K562 (cell line): ENCODE results near the gene MTHFR. TPM values are rescaled to one million over a fixed set of nuclear protein-coding genes. Genes with fewer than 3 reads are reported as not detected.

ENCODE experiments used
- EZH2 ChIP-seq: IDR thresholded peaks from 2 replicates; pipeline ENCODE4 v1.6.1; 2012; ENCODE audit warnings: low read depth, mild to moderate bottlenecking, inconsistent platforms, low read length, borderline replicate concordance
- HDAC1 ChIP-seq, 2 experiments: fragments of 450-650 bp; IDR thresholded peaks; 2 replicates each; pipeline ENCODE4 v1.6.1; 2016 to 2017; ENCODE audit warnings: inconsistent platforms in 1 of 2, mild to moderate bottlenecking in 1 of 2, moderate library complexity in 1 of 2
- RAD21 ChIP-seq, 2 experiments: fragments of 250-450 bp in 1 of 2; fragments of 450-650 bp in 1 of 2; sonication (Bioruptor Pico) in 1 of 2; formaldehyde crosslinking in 1 of 2; IDR thresholded peaks in 1 of 2; conservative IDR thresholded peaks in 1 of 2; 2 replicates each; pipeline versions ENCODE4 v1.4.0 to v1.8.0; 2020 to 2022; ENCODE audit warnings: mild to moderate bottlenecking in 2 of 2, moderate library complexity in 1 of 2
- TCF3 ChIP-seq: sonication (generic); formaldehyde crosslinking; IDR thresholded peaks from 2 replicates; pipeline ENCODE4 v1.4.0; 2020; ENCODE audit warnings: mild to moderate bottlenecking, missing genetic modification reagents
- TEAD4 ChIP-seq, 2 experiments: sonication (generic) in 1 of 2; formaldehyde crosslinking in 1 of 2; IDR thresholded peaks; 2 replicates each; pipeline versions ENCODE4 v1.6.1 to v1.8.0; 2012 to 2022; ENCODE audit warnings: borderline replicate concordance in 1 of 2, inconsistent platforms in 1 of 2, low read length in 1 of 2, mild to moderate bottlenecking in 1 of 2, missing genetic modification reagents in 1 of 2
- YY1 ChIP-seq, 3 experiments: IDR thresholded peaks; 2 replicates each; pipeline ENCODE4 v1.6.1; 2011; ENCODE audit warnings: low read length in 2 of 3, mild to moderate bottlenecking in 2 of 3, moderate library complexity in 2 of 3, borderline replicate concordance in 1 of 3, control low read depth in 1 of 3, low read depth in 1 of 3; ENCODE audit not compliant: insufficient read depth in 3 of 3, insufficient replicate concordance in 2 of 3, control insufficient read depth in 1 of 3, insufficient read length in 1 of 3; ENCODE audit errors: extremely low read depth in 1 of 3
- ZNF121 ChIP-seq: sonication (generic); formaldehyde crosslinking; conservative IDR thresholded peaks from 2 replicates; pipeline ENCODE4 v1.8.0; 2022; ENCODE audit warnings: missing genetic modification reagents
- ZNF764 ChIP-seq: fragments of 250-450 bp; sonication (Bioruptor Pico); IDR thresholded peaks from 2 replicates; pipeline ENCODE4 v1.4.0; 2020; ENCODE audit warnings: low read depth, mild to moderate bottlenecking, moderate library complexity
- polyA plus RNA-seq, 8 experiments: library from polyadenylated mRNA; depleted of rRNA in 4 of 8; stranded (reverse) in 5 of 8; unstranded in 3 of 8; fragments of >200 nt; fragmentation: Nextera tagmentation in 2 of 8; fragmentation: Illumina TruSeq in 1 of 8; extraction: Ambion mirVana in 2 of 8; extraction: Trizol in 1 of 8; gene quantifications; 2 replicates each; pipeline versions ENCODE4 v1.2.1 to v1.2.3, GENCODE V29; 2011 to 2014; ENCODE audit warnings: inconsistent platforms in 1 of 8, missing spikeins in 1 of 8
- total RNA-seq, 7 experiments: library from RNA; depleted of rRNA in 6 of 7; stranded (reverse); fragments of >200 nt in 6 of 7; fragmentation: Illumina TruSeq in 2 of 7; extraction: Trizol in 2 of 7; gene quantifications; 2 replicates each; pipeline versions ENCODE4 v1.2.1 to v1.2.3, GENCODE V29; 2011 to 2021; ENCODE audit warnings: low replicate concordance in 1 of 7
- TF ChIP-seq, protein P1 (sequence below): IDR thresholded peaks from 2 replicates; pipeline ENCODE4 v1.6.1; 2012; ENCODE audit warnings: low read depth, low read length, improper control_type of control experiment, borderline replicate concordance
- TF ChIP-seq, protein P2 (sequence below): fragments of 450-650 bp; formaldehyde crosslinking; IDR thresholded peaks from 2 replicates; pipeline ENCODE4 v1.4.0; 2022; ENCODE audit warnings: mild to moderate bottlenecking, moderate library complexity
- TF ChIP-seq, protein P3 (sequence below), 2 experiments: fragments of 150-350 bp in 1 of 2; IDR thresholded peaks; 2 replicates each; pipeline ENCODE4 v1.6.1; 2012 to 2016; ENCODE audit warnings: low read depth in 2 of 2, low read length in 2 of 2, mild to moderate bottlenecking in 1 of 2, moderate library complexity in 1 of 2
- TF ChIP-seq, protein P4 (sequence below): IDR thresholded peaks from 2 replicates; pipeline ENCODE4 v1.6.1; 2011; ENCODE audit not compliant: insufficient read length; ENCODE audit errors: extremely low read depth
- TF ChIP-seq, protein P5 (sequence below): fragments of 250-450 bp; sonication (Bioruptor Pico); IDR thresholded peaks from 2 replicates; pipeline ENCODE4 v1.8.0; 2022; ENCODE audit warnings: moderate library complexity, mild to moderate bottlenecking, inconsistent platforms
- TF ChIP-seq, protein P6 (sequence below): fragments of 450-650 bp; conservative IDR thresholded peaks from 2 replicates; pipeline ENCODE4 v1.6.1; 2016; ENCODE audit warnings: missing genetic modification characterization, low read depth, mild to moderate bottlenecking, missing compliant biosample characterization, moderate library complexity

MTHFR gene
- total and polyA plus RNA-seq, 9 of the 15 experiments (the other 6 are each of a cell fraction or from before 2014, with no cell fraction given), result 5.0 to 104 (median 62.6) TPM

DNA sequence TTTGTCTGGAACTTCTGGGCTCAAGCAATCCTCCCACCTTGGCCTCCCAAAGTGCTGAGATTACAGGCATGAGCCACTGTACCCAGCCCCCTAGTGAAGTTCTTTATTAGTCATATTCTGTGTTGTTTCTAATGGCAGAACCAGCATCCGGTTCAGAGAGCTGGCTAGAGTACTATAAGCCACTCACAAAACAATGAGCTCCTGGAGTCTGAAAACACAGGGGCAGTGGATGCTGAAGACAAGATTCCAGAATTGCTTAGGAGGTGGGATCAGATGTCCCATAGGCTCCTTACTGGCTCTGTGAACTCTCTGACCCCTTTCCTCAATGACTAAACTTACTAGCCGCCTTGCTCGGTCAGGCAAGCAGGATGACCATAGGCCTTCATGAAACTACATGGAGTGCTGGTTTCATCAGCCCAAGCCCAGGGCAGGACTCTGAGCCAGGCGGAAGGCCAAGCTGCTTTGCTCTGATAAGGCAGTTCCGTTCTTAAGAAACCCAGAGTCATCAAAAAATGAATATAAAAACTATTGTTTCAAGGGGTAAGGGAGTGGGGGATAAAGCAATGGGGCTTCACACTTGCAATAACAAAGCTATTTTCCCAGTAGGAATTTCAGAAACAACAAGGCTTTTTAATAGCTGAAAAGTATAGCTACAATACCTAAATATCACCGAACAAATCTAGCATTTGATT, 8.1 kb downstream of the MTHFR start (continued):
- TF ChIP-seq, protein P1, sequence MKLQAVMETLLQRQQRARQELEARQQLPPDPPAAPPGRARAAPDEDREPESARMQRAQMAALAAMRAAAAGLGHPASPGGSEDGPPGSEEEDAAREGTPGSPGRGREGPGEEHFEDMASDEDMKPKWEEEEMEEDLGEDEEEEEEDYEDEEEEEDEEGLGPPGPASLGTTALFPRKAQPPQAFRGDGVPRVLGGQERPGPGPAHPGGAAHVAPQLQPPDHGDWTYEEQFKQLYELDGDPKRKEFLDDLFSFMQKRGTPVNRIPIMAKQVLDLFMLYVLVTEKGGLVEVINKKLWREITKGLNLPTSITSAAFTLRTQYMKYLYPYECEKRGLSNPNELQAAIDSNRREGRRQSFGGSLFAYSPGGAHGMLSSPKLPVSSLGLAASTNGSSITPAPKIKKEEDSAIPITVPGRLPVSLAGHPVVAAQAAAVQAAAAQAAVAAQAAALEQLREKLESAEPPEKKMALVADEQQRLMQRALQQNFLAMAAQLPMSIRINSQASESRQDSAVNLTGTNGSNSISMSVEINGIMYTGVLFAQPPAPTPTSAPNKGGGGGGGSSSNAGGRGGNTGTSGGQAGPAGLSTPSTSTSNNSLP, result peak; percentile 81; the same call in 1 of the 2 replicates
- TF ChIP-seq, protein P2, sequence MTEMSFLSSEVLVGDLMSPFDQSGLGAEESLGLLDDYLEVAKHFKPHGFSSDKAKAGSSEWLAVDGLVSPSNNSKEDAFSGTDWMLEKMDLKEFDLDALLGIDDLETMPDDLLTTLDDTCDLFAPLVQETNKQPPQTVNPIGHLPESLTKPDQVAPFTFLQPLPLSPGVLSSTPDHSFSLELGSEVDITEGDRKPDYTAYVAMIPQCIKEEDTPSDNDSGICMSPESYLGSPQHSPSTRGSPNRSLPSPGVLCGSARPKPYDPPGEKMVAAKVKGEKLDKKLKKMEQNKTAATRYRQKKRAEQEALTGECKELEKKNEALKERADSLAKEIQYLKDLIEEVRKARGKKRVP (CRISPR knock-in tag), result peak; percentile 97
- TF ChIP-seq ZNF121 (CRISPR knock-in tag), result peak; percentile 98
- TF ChIP-seq, protein P3, sequence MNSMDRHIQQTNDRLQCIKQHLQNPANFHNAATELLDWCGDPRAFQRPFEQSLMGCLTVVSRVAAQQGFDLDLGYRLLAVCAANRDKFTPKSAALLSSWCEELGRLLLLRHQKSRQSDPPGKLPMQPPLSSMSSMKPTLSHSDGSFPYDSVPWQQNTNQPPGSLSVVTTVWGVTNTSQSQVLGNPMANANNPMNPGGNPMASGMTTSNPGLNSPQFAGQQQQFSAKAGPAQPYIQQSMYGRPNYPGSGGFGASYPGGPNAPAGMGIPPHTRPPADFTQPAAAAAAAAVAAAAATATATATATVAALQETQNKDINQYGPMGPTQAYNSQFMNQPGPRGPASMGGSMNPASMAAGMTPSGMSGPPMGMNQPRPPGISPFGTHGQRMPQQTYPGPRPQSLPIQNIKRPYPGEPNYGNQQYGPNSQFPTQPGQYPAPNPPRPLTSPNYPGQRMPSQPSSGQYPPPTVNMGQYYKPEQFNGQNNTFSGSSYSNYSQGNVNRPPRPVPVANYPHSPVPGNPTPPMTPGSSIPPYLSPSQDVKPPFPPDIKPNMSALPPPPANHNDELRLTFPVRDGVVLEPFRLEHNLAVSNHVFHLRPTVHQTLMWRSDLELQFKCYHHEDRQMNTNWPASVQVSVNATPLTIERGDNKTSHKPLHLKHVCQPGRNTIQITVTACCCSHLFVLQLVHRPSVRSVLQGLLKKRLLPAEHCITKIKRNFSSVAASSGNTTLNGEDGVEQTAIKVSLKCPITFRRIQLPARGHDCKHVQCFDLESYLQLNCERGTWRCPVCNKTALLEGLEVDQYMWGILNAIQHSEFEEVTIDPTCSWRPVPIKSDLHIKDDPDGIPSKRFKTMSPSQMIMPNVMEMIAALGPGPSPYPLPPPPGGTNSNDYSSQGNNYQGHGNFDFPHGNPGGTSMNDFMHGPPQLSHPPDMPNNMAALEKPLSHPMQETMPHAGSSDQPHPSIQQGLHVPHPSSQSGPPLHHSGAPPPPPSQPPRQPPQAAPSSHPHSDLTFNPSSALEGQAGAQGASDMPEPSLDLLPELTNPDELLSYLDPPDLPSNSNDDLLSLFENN (IDR thresholded peaks at IDR 0.05; ENCODE audit: low read depth in 2 of 2, low read length in 2 of 2), result peak in 1 of 2 experiments; percentile 93; a peak in 2 of 4 replicates
- TF ChIP-seq YY1 (IDR thresholded peaks at IDR 0.05; ENCODE audit: borderline replicate concordance in 1 of 3, control insufficient read depth in 1 of 3, extremely low read depth in 1 of 3, insufficient read depth in 3 of 3, insufficient read length in 1 of 3, insufficient replicate concordance in 2 of 3, low read depth in 1 of 3, low read length in 2 of 3), result peak in 2 of 3 experiments; percentile 33 to 74
- TF ChIP-seq HDAC1 (IDR thresholded peaks at IDR 0.05), result peak in 1 of 2 experiments; percentile 60; a peak in 2 of 4 replicates
- TF ChIP-seq TCF3 (CRISPR knock-in tag), result peak; percentile 98
- TF ChIP-seq RAD21 (CRISPR knock-in tag; conservative IDR thresholded peaks at IDR 0.05 in 1 of 2, IDR thresholded peaks at IDR 0.05 in 1 of 2), result peak; percentile 4 to 35; a peak in 2 of 4 replicates
- TF ChIP-seq TEAD4 (IDR thresholded peaks at IDR 0.05; ENCODE audit: low read length), result peak; percentile 94
- no peak for TF ChIP-seq TEAD4 (CRISPR knock-in tag; IDR thresholded peaks at IDR 0.05; ENCODE audit: borderline replicate concordance)
- no peak for TF ChIP-seq EZH2
- TF ChIP-seq ZNF764, result no peak
- TF ChIP-seq, protein P4, sequence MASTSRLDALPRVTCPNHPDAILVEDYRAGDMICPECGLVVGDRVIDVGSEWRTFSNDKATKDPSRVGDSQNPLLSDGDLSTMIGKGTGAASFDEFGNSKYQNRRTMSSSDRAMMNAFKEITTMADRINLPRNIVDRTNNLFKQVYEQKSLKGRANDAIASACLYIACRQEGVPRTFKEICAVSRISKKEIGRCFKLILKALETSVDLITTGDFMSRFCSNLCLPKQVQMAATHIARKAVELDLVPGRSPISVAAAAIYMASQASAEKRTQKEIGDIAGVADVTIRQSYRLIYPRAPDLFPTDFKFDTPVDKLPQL, result no peak
- TF ChIP-seq, protein P5, sequence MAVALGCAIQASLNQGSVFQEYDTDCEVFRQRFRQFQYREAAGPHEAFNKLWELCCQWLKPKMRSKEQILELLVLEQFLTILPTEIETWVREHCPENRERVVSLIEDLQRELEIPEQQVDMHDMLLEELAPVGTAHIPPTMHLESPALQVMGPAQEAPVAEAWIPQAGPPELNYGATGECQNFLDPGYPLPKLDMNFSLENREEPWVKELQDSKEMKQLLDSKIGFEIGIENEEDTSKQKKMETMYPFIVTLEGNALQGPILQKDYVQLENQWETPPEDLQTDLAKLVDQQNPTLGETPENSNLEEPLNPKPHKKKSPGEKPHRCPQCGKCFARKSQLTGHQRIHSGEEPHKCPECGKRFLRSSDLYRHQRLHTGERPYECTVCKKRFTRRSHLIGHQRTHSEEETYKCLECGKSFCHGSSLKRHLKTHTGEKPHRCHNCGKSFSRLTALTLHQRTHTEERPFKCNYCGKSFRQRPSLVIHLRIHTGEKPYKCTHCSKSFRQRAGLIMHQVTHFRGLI (CRISPR knock-in tag), result no peak
- TF ChIP-seq, protein P6, sequence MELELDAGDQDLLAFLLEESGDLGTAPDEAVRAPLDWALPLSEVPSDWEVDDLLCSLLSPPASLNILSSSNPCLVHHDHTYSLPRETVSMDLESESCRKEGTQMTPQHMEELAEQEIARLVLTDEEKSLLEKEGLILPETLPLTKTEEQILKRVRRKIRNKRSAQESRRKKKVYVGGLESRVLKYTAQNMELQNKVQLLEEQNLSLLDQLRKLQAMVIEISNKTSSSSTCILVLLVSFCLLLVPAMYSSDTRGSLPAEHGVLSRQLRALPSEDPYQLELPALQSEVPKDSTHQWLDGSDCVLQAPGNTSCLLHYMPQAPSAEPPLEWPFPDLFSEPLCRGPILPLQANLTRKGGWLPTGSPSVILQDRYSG (tag), result peak; percentile 95
